ENCODE results near the gene RAB39A.

GRCh38 chr11:107924306-107924705 lies 3.9 kb upstream of the RAB39A start:
- TF ChIP-seq POLR2A (IDR thresholded peaks at IDR 0.05) (no peak), CTCF (IDR thresholded peaks at IDR 0.05) (no peak)

Measured in testis (tissue), 2 donors.